Measurements from ENCODE around the gene TRMT112.

The TRMT112 gene

GRCh38 chr11:64296830-64297698 lies 20.3 kb downstream of the TRMT112 start:
- Histone ChIP-seq H3K4me1 (peaks cover 3% of the 10 kb centered on the region), H3K27me3 (ENCODE audit: control insufficient read depth, insufficient read depth, low read length) (no peaks in the 10 kb centered on the region)

GRCh38 chr11:64296236-64296635 lies 21.1 kb downstream of the TRMT112 start:
- Histone ChIP-seq H3K9ac (no peak overlapping the region), H2AFZ (no peak overlapping the region), H3K36me3 (ENCODE audit: control insufficient read depth, insufficient read depth, low read length) (no peaks in the 10 kb centered on the region), H3K4me2 (ENCODE audit: low read length) (no peak overlapping the region), H3K9me3 (ENCODE audit: control insufficient read depth, low read length) (no peaks in the 10 kb centered on the region), H3K4me3 (ENCODE audit: low read depth, low read length) (no peak overlapping the region), H3K27ac (no peak overlapping the region), H3K4me1 (peaks cover 3% of the 10 kb centered on the region), H3K27me3 (ENCODE audit: control insufficient read depth, insufficient read depth, low read length) (no peaks in the 10 kb centered on the region), H3K79me2 (no peaks in the 10 kb centered on the region)
- TF ChIP-seq CTCF (IDR thresholded peaks at IDR 0.05): no peak

More at GRCh38 chr11:64296830-64297698, 20.3 kb downstream of the TRMT112 start:
- no peak for TF ChIP-seq CTCF (IDR thresholded peaks at IDR 0.05)
- Histone ChIP-seq H3K9ac (no peak overlapping the region), H3K27ac (no peak overlapping the region), H3K4me2 (ENCODE audit: low read length) (no peak overlapping the region), H3K79me2 (no peaks in the 10 kb centered on the region), H3K9me3 (ENCODE audit: control insufficient read depth, low read length) (no peaks in the 10 kb centered on the region), H3K36me3 (ENCODE audit: control insufficient read depth, insufficient read depth, low read length) (no peaks in the 10 kb centered on the region), H3K4me3 (ENCODE audit: low read depth, low read length) (no peak overlapping the region), H2AFZ (no peak overlapping the region)

- TF ChIP-seq CTCF (IDR thresholded peaks at IDR 0.05): no peak
- Histone ChIP-seq H3K4me2 (ENCODE audit: low read length) (no peak overlapping the region), H3K27ac (no peak overlapping the region), H3K36me3 (ENCODE audit: control insufficient read depth, insufficient read depth, low read length) (no peaks in the 10 kb centered on the region), H3K9me3 (ENCODE audit: control insufficient read depth, low read length) (no peaks in the 10 kb centered on the region), H3K4me1 (peaks cover 3% of the 10 kb centered on the region), H2AFZ (no peak overlapping the region), H3K4me3 (ENCODE audit: low read depth, low read length) (no peak overlapping the region), H3K79me2 (no peaks in the 10 kb centered on the region), H3K27me3 (ENCODE audit: control insufficient read depth, insufficient read depth, low read length) (no peaks in the 10 kb centered on the region), H3K9ac (no peak overlapping the region)
These were observed 21.6 kb downstream of the TRMT112 start for GRCh38 chr11:64295760-64296159.

- H3K27me3 ChIP-seq (ENCODE audit: control insufficient read depth, insufficient read depth, low read length): no peaks in the 10 kb centered on the region
- H3K4me1 ChIP-seq: peaks cover under 1% of the 10 kb centered on the region
These were observed 22.6 kb downstream of the TRMT112 start for GRCh38 chr11:64294774-64295173.

More at GRCh38 chr11:64294774-64295173, 22.6 kb downstream of the TRMT112 start:
- Histone ChIP-seq H3K9me3 (ENCODE audit: control insufficient read depth, low read length) (no peaks in the 10 kb centered on the region), H2AFZ (no peak overlapping the region), H3K9ac (no peak overlapping the region), H3K79me2 (no peaks in the 10 kb centered on the region), H3K4me2 (ENCODE audit: low read length) (no peak overlapping the region), H3K27ac (no peak overlapping the region), H3K36me3 (ENCODE audit: control insufficient read depth, insufficient read depth, low read length) (no peaks in the 10 kb centered on the region), H3K4me3 (ENCODE audit: low read depth, low read length) (no peak overlapping the region)
- TF ChIP-seq CTCF (IDR thresholded peaks at IDR 0.05): no peak
